ENCODE data around the gene ACOT7.

- TF ChIP-seq CTCF (IDR thresholded peaks at IDR 0.05) (no peak), POLR2A (IDR thresholded peaks at IDR 0.05) (no peak), POLR2AphosphoS5 (IDR thresholded peaks at IDR 0.05; ENCODE audit: insufficient read depth in 1 of 2, low read depth in 1 of 2) (no peak)
Measured at GRCh38 chr1:6384135-6384534, 9.4 kb downstream of the ACOT7 start.
